ENCODE results near the gene SH3PXD2A. TPM values are rescaled to one million over a fixed set of nuclear protein-coding genes. Genes with fewer than 3 reads are reported as not detected.

SH3PXD2A gene
- total and polyA plus RNA-seq, 2 experiments from 2014 or later = 1.8 to 5.0 TPM

DNA sequence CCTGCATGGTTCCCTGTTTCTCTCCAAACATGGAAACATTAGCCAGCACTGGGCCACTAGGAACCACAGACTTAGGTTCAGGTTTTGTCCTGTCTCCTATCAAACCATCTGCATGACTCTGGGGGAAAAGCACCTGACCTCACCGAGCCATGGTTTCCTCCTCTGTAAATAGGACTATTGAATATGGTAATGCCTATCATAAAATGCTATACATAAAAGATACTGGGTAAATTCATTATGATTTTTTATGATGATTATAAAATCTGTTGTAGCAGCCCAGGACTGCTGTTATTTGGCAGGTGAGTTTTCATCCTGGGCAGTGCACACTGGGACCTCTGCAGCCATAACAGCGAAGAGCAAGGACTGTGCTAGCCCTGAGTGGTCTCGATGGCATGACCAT, 131.8 kb downstream of the SH3PXD2A start (continued):
- TF ChIP-seq CREB1 (CRISPR knock-in tag; IDR thresholded peaks at IDR 0.05; ENCODE audit: low read depth) (no peak), EZH2phosphoT487 (IDR thresholded peaks at IDR 0.05; ENCODE audit: unreplicated experiment) (no peak)
- TF ChIP-seq, protein P1, sequence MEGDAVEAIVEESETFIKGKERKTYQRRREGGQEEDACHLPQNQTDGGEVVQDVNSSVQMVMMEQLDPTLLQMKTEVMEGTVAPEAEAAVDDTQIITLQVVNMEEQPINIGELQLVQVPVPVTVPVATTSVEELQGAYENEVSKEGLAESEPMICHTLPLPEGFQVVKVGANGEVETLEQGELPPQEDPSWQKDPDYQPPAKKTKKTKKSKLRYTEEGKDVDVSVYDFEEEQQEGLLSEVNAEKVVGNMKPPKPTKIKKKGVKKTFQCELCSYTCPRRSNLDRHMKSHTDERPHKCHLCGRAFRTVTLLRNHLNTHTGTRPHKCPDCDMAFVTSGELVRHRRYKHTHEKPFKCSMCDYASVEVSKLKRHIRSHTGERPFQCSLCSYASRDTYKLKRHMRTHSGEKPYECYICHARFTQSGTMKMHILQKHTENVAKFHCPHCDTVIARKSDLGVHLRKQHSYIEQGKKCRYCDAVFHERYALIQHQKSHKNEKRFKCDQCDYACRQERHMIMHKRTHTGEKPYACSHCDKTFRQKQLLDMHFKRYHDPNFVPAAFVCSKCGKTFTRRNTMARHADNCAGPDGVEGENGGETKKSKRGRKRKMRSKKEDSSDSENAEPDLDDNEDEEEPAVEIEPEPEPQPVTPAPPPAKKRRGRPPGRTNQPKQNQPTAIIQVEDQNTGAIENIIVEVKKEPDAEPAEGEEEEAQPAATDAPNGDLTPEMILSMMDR (conservative IDR thresholded peaks at IDR 0.05; ENCODE audit: low read depth in 2 of 2) = no peak

DNA sequence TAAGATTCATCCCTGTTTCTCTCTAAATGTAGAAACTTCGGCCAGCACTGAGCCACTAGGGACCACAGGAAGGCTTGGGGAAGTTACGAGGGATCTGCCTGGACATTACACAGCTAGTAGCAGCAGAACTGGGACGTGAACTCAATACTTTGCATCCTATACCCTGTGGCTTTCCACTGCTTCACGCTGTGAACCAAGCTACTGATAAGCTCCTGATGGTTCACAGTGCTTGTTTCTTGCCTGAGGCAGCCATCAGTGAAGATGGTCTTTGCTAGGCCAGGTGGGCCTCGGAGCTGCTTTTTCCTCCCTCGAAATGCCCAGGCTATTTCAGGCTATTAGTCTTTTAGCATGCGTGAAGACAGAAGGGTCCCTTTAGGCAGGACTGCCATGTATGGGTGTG, 132.7 kb downstream of the SH3PXD2A start:
- no peaks in the 10 kb centered on the region for H3K79me2 ChIP-seq (replicated peaks; ENCODE audit: insufficient read depth)
- no peak for ATAC-seq
- no peaks in the 10 kb centered on the region for H3K9me3 Mint-ChIP-seq
- TF ChIP-seq JUNB (IDR thresholded peaks at IDR 0.05; ENCODE audit: unreplicated experiment) (no peak), NANOG (IDR thresholded peaks at IDR 0.05; ENCODE audit: borderline replicate concordance) (no peak), STAT1 (IDR thresholded peaks at IDR 0.05; ENCODE audit: unreplicated experiment) (no peak), CREB1 (CRISPR knock-in tag; IDR thresholded peaks at IDR 0.05; ENCODE audit: low read depth) (no peak), EZH2 (IDR thresholded peaks at IDR 0.05; ENCODE audit: low read depth, unreplicated experiment) (no peak)
- TF ChIP-seq, protein P2, sequence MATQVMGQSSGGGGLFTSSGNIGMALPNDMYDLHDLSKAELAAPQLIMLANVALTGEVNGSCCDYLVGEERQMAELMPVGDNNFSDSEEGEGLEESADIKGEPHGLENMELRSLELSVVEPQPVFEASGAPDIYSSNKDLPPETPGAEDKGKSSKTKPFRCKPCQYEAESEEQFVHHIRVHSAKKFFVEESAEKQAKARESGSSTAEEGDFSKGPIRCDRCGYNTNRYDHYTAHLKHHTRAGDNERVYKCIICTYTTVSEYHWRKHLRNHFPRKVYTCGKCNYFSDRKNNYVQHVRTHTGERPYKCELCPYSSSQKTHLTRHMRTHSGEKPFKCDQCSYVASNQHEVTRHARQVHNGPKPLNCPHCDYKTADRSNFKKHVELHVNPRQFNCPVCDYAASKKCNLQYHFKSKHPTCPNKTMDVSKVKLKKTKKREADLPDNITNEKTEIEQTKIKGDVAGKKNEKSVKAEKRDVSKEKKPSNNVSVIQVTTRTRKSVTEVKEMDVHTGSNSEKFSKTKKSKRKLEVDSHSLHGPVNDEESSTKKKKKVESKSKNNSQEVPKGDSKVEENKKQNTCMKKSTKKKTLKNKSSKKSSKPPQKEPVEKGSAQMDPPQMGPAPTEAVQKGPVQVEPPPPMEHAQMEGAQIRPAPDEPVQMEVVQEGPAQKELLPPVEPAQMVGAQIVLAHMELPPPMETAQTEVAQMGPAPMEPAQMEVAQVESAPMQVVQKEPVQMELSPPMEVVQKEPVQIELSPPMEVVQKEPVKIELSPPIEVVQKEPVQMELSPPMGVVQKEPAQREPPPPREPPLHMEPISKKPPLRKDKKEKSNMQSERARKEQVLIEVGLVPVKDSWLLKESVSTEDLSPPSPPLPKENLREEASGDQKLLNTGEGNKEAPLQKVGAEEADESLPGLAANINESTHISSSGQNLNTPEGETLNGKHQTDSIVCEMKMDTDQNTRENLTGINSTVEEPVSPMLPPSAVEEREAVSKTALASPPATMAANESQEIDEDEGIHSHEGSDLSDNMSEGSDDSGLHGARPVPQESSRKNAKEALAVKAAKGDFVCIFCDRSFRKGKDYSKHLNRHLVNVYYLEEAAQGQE (IDR thresholded peaks at IDR 0.05; ENCODE audit: unreplicated experiment) = no peak
- TF ChIP-seq, protein P3, sequence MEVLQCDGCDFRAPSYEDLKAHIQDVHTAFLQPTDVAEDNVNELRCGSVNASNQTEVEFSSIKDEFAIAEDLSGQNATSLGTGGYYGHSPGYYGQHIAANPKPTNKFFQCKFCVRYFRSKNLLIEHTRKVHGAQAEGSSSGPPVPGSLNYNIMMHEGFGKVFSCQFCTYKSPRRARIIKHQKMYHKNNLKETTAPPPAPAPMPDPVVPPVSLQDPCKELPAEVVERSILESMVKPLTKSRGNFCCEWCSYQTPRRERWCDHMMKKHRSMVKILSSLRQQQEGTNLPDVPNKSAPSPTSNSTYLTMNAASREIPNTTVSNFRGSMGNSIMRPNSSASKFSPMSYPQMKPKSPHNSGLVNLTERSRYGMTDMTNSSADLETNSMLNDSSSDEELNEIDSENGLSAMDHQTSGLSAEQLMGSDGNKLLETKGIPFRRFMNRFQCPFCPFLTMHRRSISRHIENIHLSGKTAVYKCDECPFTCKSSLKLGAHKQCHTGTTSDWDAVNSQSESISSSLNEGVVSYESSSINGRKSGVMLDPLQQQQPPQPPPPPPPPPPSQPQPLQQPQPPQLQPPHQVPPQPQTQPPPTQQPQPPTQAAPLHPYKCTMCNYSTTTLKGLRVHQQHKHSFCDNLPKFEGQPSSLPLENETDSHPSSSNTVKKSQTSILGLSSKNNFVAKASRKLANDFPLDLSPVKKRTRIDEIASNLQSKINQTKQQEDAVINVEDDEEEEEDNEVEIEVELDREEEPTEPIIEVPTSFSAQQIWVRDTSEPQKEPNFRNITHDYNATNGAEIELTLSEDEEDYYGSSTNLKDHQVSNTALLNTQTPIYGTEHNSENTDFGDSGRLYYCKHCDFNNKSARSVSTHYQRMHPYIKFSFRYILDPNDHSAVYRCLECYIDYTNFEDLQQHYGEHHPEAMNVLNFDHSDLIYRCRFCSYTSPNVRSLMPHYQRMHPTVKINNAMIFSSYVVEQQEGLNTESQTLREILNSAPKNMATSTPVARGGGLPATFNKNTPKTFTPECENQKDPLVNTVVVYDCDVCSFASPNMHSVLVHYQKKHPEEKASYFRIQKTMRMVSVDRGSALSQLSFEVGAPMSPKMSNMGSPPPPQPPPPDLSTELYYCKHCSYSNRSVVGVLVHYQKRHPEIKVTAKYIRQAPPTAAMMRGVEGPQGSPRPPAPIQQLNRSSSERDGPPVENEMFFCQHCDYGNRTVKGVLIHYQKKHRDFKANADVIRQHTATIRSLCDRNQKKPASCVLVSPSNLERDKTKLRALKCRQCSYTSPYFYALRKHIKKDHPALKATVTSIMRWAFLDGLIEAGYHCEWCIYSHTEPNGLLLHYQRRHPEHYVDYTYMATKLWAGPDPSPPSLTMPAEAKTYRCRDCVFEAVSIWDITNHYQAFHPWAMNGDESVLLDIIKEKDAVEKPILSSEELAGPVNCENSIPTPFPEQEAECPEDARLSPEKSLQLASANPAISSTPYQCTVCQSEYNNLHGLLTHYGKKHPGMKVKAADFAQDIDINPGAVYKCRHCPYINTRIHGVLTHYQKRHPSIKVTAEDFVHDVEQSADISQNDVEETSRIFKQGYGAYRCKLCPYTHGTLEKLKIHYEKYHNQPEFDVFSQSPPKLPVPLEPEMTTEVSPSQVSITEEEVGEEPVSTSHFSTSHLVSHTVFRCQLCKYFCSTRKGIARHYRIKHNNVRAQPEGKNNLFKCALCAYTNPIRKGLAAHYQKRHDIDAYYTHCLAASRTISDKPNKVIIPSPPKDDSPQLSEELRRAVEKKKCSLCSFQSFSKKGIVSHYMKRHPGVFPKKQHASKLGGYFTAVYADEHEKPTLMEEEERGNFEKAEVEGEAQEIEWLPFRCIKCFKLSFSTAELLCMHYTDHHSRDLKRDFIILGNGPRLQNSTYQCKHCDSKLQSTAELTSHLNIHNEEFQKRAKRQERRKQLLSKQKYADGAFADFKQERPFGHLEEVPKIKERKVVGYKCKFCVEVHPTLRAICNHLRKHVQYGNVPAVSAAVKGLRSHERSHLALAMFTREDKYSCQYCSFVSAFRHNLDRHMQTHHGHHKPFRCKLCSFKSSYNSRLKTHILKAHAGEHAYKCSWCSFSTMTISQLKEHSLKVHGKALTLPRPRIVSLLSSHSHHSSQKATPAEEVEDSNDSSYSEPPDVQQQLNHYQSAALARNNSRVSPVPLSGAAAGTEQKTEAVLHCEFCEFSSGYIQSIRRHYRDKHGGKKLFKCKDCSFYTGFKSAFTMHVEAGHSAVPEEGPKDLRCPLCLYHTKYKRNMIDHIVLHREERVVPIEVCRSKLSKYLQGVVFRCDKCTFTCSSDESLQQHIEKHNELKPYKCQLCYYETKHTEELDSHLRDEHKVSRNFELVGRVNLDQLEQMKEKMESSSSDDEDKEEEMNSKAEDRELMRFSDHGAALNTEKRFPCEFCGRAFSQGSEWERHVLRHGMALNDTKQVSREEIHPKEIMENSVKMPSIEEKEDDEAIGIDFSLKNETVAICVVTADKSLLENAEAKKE (CRISPR knock-in tag; IDR thresholded peaks at IDR 0.05) = no peak
- TF ChIP-seq, protein P1 (conservative IDR thresholded peaks at IDR 0.05; ENCODE audit: low read depth in 2 of 2) = no peak
- TF ChIP-seq, protein P4, sequence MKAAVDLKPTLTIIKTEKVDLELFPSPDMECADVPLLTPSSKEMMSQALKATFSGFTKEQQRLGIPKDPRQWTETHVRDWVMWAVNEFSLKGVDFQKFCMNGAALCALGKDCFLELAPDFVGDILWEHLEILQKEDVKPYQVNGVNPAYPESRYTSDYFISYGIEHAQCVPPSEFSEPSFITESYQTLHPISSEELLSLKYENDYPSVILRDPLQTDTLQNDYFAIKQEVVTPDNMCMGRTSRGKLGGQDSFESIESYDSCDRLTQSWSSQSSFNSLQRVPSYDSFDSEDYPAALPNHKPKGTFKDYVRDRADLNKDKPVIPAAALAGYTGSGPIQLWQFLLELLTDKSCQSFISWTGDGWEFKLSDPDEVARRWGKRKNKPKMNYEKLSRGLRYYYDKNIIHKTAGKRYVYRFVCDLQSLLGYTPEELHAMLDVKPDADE (IDR thresholded peaks at IDR 0.05) = no peak

More for the DNA sequence above, 132.7 kb downstream of the SH3PXD2A start:
- H3K4me1 Mint-ChIP-seq = peaks cover 7% of the 10 kb centered on the region
- no peaks in the 10 kb centered on the region for H3K4me1 ChIP-seq (ENCODE audit: insufficient read depth)
- H4K20me1 ChIP-seq (replicated peaks; ENCODE audit: insufficient read depth) = no peaks in the 10 kb centered on the region
- no peaks in the 10 kb centered on the region for H3K36me3 Mint-ChIP-seq (ENCODE audit: low read depth)
- no peak overlapping the region for H3K27ac Mint-ChIP-seq
- no peaks in the 10 kb centered on the region for H3K27me3 ChIP-seq (ENCODE audit: insufficient read depth)
- DNase-seq (ENCODE audit: low spot score) = no peak
- H3F3A ChIP-seq (replicated peaks; ENCODE audit: low read depth) = no peaks in the 10 kb centered on the region
- H3K27me3 Mint-ChIP-seq (ENCODE audit: insufficient read depth, low read depth, poor library complexity) = peaks cover 8% of the 10 kb centered on the region
- H3K27ac ChIP-seq (ENCODE audit: low read depth) = no peak overlapping the region
- no peak overlapping the region for H3K4me3 Mint-ChIP-seq
- no peaks in the 10 kb centered on the region for H3K36me3 ChIP-seq (ENCODE audit: insufficient read depth)
- H2AFZ ChIP-seq = no peak overlapping the region
- H3K4me2 ChIP-seq = no peak overlapping the region
- H3K9me2 ChIP-seq (ENCODE audit: insufficient read depth) = no peaks in the 10 kb centered on the region
- no peak overlapping the region for H3K4me3 ChIP-seq
